Neutrophil (primary cell): Measurements from ENCODE around the gene ZFAND2B.

Experiments used
- H3K27ac ChIP-seq: fragments of 200-600 bp; sonication (generic); 2 replicates; pipeline ENCODE4 v1.5.1; 2016; ENCODE audit warnings: mild to moderate bottlenecking, moderate library complexity
- H3K27me3 ChIP-seq: fragments of 200-600 bp; sonication (generic); 2 replicates; pipeline ENCODE4 v1.6.0; 2016; ENCODE audit warnings: mild to moderate bottlenecking
- H3K36me3 ChIP-seq: fragments of 200-600 bp; sonication (generic); 2 replicates; pipeline ENCODE4 v1.5.1; 2017
- H3K4me1 ChIP-seq, 2 experiments: fragments of 200-600 bp in 1 of 2; sonication (generic) in 1 of 2; 1 replicate in 1 of 2; 2 replicates in 1 of 2; pipeline versions ENCODE4 v1.5.1 to v1.6.1; 2013 to 2016; ENCODE audit warnings: low read depth in 1 of 2, low read length in 1 of 2, mild to moderate bottlenecking in 1 of 2, moderate library complexity in 1 of 2; ENCODE audit not compliant: control insufficient read depth in 1 of 2, insufficient read depth in 1 of 2
- H3K4me3 ChIP-seq, 2 experiments: fragments of 200-600 bp in 1 of 2; sonication (generic) in 1 of 2; 1 replicate in 1 of 2; 2 replicates in 1 of 2; pipeline ENCODE4 v1.5.1; 2013 to 2016; ENCODE audit warnings: low read depth in 1 of 2, low read length in 1 of 2, mild to moderate bottlenecking in 1 of 2, moderate library complexity in 1 of 2
- H3K9me3 ChIP-seq: fragments of 200-600 bp; sonication (generic); 2 replicates; pipeline ENCODE4 v1.5.1; 2016
- TF ChIP-seq, protein P1 (sequence below): fragments of 200-600 bp; sonication (generic); IDR thresholded peaks from 2 replicates; pipeline ENCODE4 v1.5.1; 2016; ENCODE audit warnings: antibody characterized with exemption

ZFAND2B gene

DNA sequence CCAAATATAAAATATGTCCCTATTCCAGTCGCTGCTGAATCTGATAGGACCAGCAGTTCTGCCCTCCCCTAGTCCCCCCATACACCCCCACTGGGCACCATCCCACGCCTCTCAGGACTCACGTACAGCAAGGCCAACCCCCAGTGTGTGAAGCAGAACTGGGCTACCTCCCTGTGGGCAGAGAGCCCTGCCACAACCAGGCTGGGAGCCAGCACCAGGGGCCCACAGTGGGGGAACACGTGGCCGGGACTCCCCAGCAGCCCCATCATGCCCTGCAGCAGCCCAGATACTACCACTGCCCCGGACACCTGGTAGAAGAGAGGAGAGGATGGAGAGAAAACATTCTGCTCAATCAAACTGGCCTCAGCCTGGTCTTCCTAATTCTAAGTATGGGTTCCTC, 38.1 kb upstream of the ZFAND2B start:
- Histone ChIP-seq H3K9me3 (no peaks in the 10 kb centered on the region), H3K4me1 (no peaks in the 10 kb centered on the region), H3K4me3 (no peak overlapping the region), H3K27me3 (no peaks in the 10 kb centered on the region), H3K36me3 (peaks cover 16% of the 10 kb centered on the region), H3K27ac (no peak overlapping the region)
- TF ChIP-seq, protein P1, sequence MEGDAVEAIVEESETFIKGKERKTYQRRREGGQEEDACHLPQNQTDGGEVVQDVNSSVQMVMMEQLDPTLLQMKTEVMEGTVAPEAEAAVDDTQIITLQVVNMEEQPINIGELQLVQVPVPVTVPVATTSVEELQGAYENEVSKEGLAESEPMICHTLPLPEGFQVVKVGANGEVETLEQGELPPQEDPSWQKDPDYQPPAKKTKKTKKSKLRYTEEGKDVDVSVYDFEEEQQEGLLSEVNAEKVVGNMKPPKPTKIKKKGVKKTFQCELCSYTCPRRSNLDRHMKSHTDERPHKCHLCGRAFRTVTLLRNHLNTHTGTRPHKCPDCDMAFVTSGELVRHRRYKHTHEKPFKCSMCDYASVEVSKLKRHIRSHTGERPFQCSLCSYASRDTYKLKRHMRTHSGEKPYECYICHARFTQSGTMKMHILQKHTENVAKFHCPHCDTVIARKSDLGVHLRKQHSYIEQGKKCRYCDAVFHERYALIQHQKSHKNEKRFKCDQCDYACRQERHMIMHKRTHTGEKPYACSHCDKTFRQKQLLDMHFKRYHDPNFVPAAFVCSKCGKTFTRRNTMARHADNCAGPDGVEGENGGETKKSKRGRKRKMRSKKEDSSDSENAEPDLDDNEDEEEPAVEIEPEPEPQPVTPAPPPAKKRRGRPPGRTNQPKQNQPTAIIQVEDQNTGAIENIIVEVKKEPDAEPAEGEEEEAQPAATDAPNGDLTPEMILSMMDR: no peak

DNA sequence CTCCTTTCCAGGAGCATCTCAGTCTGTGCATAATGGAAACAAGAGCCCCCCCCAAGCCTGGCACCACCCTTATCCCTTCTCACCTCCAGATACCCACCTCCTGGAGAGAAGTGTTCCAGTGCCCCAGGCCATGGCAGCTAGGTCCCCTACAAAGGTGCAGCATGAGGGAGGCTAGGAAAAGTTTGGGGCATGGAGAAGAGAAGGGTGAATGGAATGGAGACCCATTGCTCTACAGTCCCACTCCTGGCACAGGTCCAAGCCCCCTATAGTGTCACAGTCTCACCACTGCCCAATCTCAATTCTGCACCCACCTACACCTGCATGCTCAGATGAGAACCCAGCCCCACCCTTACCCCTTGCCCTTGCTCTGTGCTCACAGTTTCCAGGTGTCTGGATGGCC, 37.6 kb upstream of the ZFAND2B start:
- H3K36me3 ChIP-seq: peaks cover 20% of the 10 kb centered on the region
- no peaks in the 10 kb centered on the region for H3K9me3 ChIP-seq
- H3K4me3 ChIP-seq: no peak overlapping the region
- no peaks in the 10 kb centered on the region for H3K27me3 ChIP-seq
- TF ChIP-seq, protein P1: no peak
- no peaks in the 10 kb centered on the region for H3K4me1 ChIP-seq
- no peak overlapping the region for H3K27ac ChIP-seq

DNA sequence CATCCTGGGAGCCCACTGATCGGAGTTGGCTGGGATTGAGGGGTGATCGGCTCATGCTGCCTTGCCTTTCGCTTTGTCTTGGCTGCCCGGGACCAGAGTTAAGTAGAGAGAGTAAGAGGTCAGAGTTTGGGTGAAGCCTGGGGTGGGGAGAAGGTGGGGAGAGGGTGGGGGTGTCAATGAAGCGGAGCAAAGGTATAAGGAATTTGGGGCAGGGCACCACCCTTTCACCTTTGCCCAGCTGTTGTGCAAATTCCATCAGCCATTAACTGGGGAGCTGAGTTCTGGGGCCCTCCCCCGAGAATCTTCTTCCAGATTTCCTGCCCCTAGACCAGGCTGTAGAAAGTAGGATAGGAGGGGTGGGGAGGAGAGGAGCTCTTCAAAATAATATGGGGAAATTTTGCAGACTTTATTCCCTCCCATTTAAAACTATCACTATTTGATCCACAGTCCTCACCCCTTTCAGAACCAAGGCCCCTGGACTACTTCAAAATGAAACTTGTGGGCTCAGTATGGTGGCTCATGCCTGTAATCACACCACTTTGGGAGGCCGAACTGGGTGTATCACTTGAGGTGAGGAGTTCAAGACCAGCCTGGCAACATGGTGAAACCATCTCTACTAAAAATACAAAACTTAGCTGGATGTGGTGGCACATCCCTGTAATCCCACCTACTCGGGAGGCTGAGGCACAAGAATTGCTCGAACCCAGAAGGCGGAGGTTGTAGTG, 36.5 kb upstream of the ZFAND2B start, which contains the start of gene SLC23A3:
Gene SLC23A3 (minus strand): TSS at position 100 of the 725 bp plus-strand sequence. CDS start 45 bp downstream, at position 55.
- no peak within 1 kb of the TSS for H3K4me3 ChIP-seq
- no peaks in the 10 kb centered on the region for H3K27me3 ChIP-seq
- TF ChIP-seq, protein P1: no peak
- peaks cover 32% of the 10 kb centered on the region for H3K36me3 ChIP-seq
- no peaks in the 10 kb centered on the region for H3K9me3 ChIP-seq
- H3K27ac ChIP-seq: no peak within 1 kb of the TSS
- peaks cover 0 to 9% of the 10 kb centered on the region in 2 experiments for H3K4me1 ChIP-seq

DNA sequence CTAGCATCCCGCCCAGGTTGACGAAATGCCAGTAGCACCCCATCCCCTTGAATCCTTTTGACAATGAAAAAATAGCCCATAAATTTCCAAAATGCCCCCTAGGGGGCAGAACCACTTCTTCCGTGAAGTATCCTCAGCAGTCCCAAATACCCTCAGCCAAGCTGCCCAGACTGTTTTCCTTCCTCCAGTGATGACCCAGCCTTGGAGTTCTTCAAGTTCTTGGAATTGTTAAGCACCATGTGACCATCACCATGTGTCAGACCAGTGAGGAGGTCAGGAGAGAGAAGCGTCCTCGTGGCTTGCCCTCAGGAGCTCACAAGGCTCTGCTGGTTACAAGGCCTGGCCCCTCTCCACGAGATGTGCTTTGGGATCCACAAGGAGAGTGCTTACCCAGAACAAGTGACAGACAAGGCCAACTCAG, 35.3 kb upstream of the ZFAND2B start:
- TF ChIP-seq, protein P1: peak; percentile 67
- H3K4me1 ChIP-seq: peaks cover 9 to 20% of the 10 kb centered on the region in 2 experiments
- H3K9me3 ChIP-seq: no peaks in the 10 kb centered on the region
- peaks cover 36% of the 10 kb centered on the region for H3K36me3 ChIP-seq
- no peaks in the 10 kb centered on the region for H3K27me3 ChIP-seq
- peak overlapping the region; percentile 59 for H3K27ac ChIP-seq
- H3K4me3 ChIP-seq: no peak overlapping the region

DNA sequence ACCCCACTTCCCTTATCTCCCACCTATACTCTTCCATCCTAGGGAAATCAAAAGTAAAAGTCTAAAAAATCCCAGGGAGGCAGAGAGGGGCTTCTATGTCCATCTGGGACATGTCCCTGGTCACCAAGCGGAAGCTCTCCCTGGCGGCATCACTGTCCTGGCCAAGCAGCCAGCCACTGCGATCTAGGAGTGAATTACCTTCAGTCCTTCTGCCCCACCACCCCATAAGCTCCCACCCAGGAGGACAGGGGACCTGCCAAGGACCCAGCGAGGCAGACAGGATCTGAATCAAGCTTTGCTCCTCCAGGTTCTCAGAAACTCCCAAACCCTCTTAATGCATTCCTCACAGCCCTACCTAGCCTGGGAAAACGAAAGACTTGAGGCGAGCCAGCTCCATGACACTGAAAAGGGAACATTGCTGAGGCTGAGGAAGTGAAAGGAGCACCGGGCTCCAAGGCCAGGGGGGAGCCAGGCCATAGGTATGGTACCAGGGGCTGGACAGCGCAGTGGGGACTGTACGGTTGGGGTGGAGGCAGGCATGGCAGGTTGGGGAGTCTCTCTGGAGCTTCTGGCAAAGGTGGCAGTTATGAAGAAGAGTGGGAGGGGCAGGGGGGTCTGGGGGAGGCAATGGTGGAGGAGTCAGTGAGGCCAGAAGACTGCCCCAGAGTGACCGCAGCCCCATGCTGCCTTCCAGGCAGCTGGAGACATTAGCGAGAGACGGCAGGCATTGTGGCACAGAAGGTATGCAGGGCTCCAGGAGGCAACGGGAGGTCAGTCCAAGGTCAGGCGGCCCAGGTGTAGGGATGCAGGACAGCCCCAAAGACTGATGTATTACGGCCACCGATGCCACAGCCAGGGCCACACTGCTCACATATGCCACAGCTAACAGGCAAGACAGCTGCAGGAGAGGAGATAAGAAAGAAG, 34.1 kb upstream of the ZFAND2B start:
- no peaks in the 10 kb centered on the region for H3K27me3 ChIP-seq
- H3K27ac ChIP-seq: peak overlapping the region; percentile 59
- H3K4me3 ChIP-seq: no peak overlapping the region
- H3K9me3 ChIP-seq: no peaks in the 10 kb centered on the region
- TF ChIP-seq, protein P1: no peak
- H3K36me3 ChIP-seq: peaks cover 36% of the 10 kb centered on the region
- peaks cover 18 to 27% of the 10 kb centered on the region in 2 experiments for H3K4me1 ChIP-seq
